ENCODE results near the gene C2orf81. TPM values are rescaled to one million over a fixed set of nuclear protein-coding genes. Genes with fewer than 3 reads are reported as not detected.
"Not testable (repeated sequence)": the region's sequence is repeated elsewhere in the genome, so short reads cannot be mapped to it uniquely, and the experiment has no call there.

The C2orf81 gene
- total RNA-seq, 1 donor from 2014 or later: 0.38 TPM

- ATAC-seq (peak; percentile 6), DNase-seq (ENCODE audit: low spot score) (no peak)
Measured at GRCh38 chr2:74424139-74424992, 2.9 kb upstream of the C2orf81 start.

- DNase-seq (ENCODE audit: low spot score) (no peak), ATAC-seq (peak; percentile 2)
Measured at GRCh38 chr2:74423231-74424095, 2.0 kb upstream of the C2orf81 start.

- DNase-seq (ENCODE audit: low spot score); ATAC-seq: not testable (repeated sequence)
Measured at GRCh38 chr2:74420443-74421103, 846 bp downstream of the C2orf81 start.

DNA sequence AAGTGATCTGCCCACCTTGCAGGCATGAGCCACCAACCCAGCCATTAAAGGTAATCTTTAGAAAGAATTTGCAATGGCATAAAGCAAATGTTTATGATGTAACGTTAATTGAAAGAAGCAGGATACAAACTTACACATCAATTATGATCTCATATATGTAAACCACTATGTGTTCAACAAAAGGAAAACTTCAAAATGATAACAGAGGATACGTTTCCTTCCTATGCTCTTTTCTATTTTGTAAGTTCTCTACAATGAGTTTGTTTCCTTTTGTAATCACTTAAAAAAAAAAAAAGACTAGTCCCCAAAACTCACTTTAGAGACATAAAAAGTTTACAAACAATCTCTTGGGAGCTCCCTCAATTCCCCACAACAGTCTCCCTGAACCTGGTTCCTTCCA is 1.4 kb downstream of the C2orf81 start:
- no peak for DNase-seq (ENCODE audit: low spot score)
- no peak for ATAC-seq

DNA sequence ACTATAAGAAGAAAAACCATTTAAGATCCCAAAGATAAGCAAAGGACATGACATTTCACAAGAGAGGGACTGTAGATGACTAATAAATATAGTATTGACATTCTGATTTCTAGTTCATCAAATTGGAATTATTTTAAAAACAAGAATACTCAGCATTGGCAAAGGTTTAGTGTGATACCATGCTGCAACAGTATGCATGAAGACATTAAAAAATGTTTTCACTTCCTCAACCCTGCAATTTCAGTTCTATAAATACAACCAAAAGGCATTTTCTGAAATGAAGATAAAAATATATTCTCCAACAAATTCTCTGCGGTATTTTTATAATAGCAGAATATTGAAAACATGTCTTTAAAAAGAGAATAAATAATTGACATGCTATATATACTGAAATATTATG is 2.1 kb downstream of the C2orf81 start:
- ATAC-seq (no peak), DNase-seq (ENCODE audit: low spot score) (no peak)

DNA sequence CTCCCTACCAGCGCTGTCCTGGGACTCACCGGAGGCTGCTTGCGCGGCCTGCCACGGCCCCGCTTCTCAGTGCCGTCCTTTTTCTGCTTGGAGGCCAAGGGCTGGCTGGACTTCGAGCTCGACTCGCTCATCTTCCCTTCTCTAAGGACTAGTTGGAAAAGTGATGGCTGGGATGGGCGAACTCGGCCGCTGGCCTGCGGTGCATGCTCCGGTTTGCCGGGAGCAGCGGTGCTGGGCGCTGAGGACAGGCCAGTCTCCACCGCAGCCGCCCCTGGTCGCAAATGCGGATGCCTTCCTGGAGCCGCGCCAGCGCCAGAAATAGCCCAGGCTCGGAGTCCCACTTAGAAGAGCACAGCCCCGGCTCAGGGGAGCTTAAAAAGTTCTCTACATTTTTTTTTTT is 3.1 kb downstream of the C2orf81 start:
- no peak for ATAC-seq
- no peak for DNase-seq (ENCODE audit: low spot score)

- DNase-seq (ENCODE audit: low spot score): no peak
Measured at GRCh38 chr2:74417763-74418162, 3.7 kb downstream of the C2orf81 start.

GRCh38 chr2:74417197-74417596 is 4.2 kb downstream of the C2orf81 start:
- DNase-seq (ENCODE audit: low spot score): no peak
- no peak for ATAC-seq

More at GRCh38 chr2:74417763-74418162, 3.7 kb downstream of the C2orf81 start:
- no peak for ATAC-seq

DNA sequence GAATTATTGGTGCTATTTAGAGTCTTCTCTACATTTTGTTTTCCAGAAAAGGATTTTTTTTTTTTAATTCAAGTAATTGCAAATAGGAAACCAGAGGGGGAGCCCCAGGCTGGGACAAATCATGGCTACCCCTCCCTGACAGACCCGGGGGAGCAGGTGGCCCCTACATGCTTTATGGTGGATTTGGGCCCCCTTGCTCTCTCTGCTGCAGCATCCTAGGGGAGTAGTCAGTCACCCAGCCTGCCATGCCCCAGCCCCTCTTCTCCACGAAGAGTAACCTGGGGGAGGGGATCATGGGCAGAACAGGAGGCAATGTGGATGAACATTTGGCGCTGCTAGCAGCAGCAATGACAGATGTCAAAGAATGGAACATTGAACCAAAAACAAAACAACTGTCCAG is 4.6 kb downstream of the C2orf81 start:
- no peak for DNase-seq (ENCODE audit: low spot score)
- no peak for ATAC-seq

GRCh38 chr2:74415762-74416395 is 5.5 kb downstream of the C2orf81 start:
- no peak for DNase-seq (ENCODE audit: low spot score)
- ATAC-seq: peak; percentile 6

- DNase-seq (ENCODE audit: low spot score): no peak
- peak; percentile 54 for ATAC-seq
Measured at GRCh38 chr2:74414881-74415761, 6.3 kb downstream of the C2orf81 start.

DNA sequence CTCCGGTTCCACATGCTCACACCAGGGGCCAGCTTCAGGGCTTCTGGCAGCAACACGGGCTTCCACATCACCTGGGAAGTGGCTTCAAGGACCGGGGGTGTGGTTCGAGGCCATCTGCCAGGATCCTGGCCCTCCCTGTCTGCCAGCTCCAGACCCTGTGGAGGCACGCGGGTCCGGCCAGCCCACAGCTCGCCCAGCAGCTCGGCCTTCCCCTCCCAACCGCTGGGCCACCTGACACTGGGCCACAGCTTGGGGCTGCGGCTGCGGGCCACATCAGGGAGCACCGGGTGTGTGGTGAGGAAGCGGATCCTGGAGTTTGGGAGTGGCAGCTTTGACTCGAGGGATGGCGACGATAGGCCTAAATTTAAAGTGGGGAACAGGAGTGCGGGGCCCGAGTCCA is 7.0 kb downstream of the C2orf81 start:
- DNase-seq (ENCODE audit: low spot score): no peak
- ATAC-seq: no peak

DNA sequence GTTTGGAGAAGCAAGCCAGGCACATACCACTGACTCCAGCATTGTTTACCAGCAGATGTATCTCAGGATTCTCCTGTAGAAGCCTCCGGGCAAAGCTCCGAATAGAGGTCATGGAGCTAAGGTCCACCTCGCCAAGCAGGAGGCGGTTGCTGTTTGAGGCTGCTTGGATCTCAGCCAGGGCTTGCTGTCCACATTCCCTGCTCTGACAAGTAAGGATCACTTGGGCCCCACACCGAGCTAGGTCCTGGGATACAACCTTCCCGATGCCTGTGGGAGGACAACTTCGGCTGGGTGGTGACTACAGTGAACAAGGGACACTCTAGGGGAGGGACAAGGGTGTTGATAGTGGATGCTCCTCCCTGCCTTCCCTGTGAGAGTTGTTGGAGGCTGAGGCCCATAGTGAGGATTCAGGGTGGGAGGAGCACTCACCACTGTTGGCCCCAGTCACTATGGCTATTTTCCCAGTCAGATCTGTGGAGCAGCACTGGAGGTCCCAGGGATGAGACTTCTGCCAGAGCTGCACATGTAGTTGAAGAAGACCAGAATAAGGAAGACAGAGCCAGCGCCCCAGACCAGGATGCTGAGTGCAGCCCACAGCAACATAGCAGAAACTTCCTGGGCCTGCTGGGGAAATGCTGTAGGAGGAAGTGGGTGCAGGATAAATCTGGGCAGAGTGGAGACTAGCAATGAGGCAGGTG is 8.3 kb downstream of the C2orf81 start:
- DNase-seq (ENCODE audit: low spot score) (no peak), ATAC-seq (peak; percentile 69)

- DNase-seq (ENCODE audit: low spot score): no peak
Measured at GRCh38 chr2:74407682-74408081, 13.7 kb downstream of the C2orf81 start.

DNA sequence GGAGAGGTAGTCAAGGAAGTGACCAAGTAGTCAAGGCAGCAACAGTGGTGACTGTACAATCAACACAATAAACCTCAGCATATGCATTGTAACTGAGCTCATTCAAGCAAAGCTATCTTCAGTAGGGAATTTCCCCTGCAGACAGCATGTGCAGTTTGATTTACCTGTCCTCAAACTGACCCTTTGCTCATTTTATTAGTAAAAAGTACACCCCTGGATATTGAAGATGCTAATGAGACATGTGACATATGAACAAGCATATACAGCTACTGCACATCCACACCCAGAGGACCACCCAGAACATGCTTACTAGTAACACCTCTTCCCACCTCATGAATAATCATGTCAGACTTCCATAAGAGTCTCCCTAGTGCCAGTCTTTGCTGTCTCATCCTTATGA is 15.4 kb downstream of the C2orf81 start:
- no peak for DNase-seq (ENCODE audit: low spot score)
- ATAC-seq: no peak

More at GRCh38 chr2:74407682-74408081, 13.7 kb downstream of the C2orf81 start:
- no peak for ATAC-seq

DNA sequence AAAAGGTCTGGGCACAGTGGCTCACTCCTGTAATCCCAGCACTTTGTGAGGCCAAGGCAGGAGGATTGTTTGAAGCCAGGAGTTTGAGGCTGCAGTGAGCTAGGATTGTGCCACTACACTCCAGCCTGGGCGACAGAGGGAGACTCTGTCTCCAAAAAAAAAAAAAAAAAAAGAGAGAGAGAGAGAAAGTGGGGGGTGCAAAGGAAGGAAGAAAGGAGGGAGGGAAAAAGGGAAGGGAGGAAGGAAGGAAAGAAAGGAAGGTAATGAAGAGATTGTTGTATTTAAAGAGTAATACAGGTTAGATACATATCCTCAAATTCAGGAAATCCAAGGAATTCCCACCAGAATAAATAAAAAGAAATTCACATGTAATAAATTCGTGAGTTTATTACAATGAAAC is 19.5 kb downstream of the C2orf81 start:
- no peak for DNase-seq (ENCODE audit: low spot score)
- no peak for ATAC-seq

DNA sequence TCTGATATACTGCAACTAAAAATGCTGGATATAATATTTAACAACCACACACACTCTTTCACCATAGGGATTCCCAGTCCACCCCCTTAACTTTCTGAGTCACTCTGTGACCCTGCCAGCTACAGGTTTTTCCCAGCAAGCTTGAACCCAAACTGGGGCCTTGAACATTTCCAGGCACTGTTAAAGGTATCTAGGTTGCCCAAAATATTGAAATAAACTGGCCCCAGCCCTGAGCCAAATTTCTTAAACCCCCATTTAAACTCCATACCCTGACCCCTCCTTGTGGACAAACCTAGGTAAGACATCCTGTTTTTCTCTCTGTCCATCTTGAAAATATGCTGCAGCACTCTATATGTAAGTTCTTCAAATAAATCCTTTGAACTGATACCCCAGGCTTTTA is 21.6 kb downstream of the C2orf81 start:
- DNase-seq (ENCODE audit: low spot score): no peak
- ATAC-seq: peak; percentile 90

DNA sequence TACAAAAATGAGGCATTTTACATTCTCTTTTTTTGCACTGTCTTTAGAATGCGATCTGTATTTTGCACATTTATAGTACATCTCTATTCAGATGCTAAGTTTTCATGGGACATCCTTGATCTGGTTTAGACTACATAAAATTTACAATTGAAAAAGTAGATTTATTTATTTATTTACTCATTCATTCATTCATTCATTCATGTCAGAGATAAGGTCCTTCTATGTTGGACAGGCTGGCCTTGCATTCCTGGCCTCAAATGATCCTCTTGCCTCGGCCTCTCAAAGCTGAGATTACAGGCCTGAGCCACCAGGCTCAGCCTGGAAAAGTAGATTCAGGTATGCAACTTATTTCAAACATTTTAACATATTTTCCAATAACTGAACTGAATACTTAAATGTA is 25.3 kb downstream of the C2orf81 start:
- DNase-seq (ENCODE audit: low spot score) (no peak), ATAC-seq (no peak)

- DNase-seq (ENCODE audit: low spot score) (no peak), ATAC-seq (no peak)
Measured at GRCh38 chr2:74393525-74393924, 27.9 kb downstream of the C2orf81 start.

Data from left lobe of liver (tissue), 2 donors.